ENCODE data around the gene GBF1. TPM values are rescaled to one million over a fixed set of nuclear protein-coding genes. Genes with fewer than 3 reads are reported as not detected.

GBF1 gene
- total and polyA plus RNA-seq, 11 donors, result 15.5 to 70.0 (median 48.2) TPM

- intact Hi-C loops (cut with DNase I), result loop anchor here in 1 of 10 donors (5.0 kb wide), 2 partner anchors 175 to 235 kb away; partner anchors contain the start of gene ELOVL3
- no peak for TF ChIP-seq CTCF (IDR thresholded peaks at IDR 0.05)
- no peak for TF ChIP-seq POLR2A (IDR thresholded peaks at IDR 0.05)
- peaks cover 0 to 56% (median 20%) of the 10 kb centered on the region in 9 donors for H3K36me3 ChIP-seq
These were observed 157.2 kb downstream of the GBF1 start for GRCh38 chr10:102402512-102402896.

DNA sequence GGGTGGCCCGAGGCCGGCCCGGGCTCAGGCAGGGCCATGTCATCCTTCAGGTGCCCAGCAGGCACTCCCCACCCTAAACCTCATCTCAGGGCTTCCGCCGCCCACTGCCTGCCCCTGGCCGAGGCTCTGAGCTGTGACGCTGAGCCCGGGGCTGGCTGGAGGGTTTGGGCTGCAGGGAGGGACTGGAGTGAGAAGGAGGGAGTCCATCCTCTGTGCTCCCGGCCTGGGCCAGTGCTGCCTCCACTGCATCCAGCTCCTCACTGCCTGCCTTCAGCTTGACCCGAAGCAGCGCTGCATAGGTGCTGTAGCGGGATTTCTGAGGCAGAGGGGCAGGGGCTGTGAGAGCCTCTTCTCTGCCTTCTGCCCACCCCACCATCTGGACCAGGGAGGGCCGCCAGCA is 157.8 kb downstream of the GBF1 start:
- Histone ChIP-seq H3K4me1 (peaks cover 0 to 22% (median 13%) of the 10 kb centered on the region in 12 donors), H3K27me3 (peaks cover 0 to 10% (median 3%) of the 10 kb centered on the region in 9 donors), H3K27ac (peak overlapping the region in 1 of 12 donors; percentile 99), H3K9me3 (no peaks in the 10 kb centered on the region), H3K4me3 (no peak overlapping the region), H3K36me3 (peaks cover 0 to 50% (median 16%) of the 10 kb centered on the region in 9 donors)
- no peak for TF ChIP-seq POLR2A (IDR thresholded peaks at IDR 0.05)
- TF ChIP-seq CTCF (IDR thresholded peaks at IDR 0.05), result no peak
- DNase-seq, result no peak
- ATAC-seq, result no peak
- intact Hi-C loops (cut with DNase I), result loop anchor here in 1 of 10 donors (5.0 kb wide), 2 partner anchors 176 to 236 kb away; partner anchors contain the start of gene ELOVL3
- WGBS, 4 donors, result 76 to 89% (median 85%) methylated on average over 3 to 13 of the region's 13 CpGs

More at GRCh38 chr10:102402512-102402896, 157.2 kb downstream of the GBF1 start:
- H3K27me3 ChIP-seq, result peaks cover 0 to 4% (median 0%) of the 10 kb centered on the region in 9 donors
- 84 to 95% (median 89%) methylated on average over 2 to 5 of the region's 5 CpGs for WGBS, 4 donors
- H3K4me3 ChIP-seq, result no peak overlapping the region
- ATAC-seq (no peak), DNase-seq (no peak)
- H3K4me1 ChIP-seq, result peaks cover 0 to 28% (median 13%) of the 10 kb centered on the region in 12 donors
- H3K27ac ChIP-seq, result peak overlapping the region in 1 of 12 donors; percentile 99
- no peaks in the 10 kb centered on the region for H3K9me3 ChIP-seq

DNA sequence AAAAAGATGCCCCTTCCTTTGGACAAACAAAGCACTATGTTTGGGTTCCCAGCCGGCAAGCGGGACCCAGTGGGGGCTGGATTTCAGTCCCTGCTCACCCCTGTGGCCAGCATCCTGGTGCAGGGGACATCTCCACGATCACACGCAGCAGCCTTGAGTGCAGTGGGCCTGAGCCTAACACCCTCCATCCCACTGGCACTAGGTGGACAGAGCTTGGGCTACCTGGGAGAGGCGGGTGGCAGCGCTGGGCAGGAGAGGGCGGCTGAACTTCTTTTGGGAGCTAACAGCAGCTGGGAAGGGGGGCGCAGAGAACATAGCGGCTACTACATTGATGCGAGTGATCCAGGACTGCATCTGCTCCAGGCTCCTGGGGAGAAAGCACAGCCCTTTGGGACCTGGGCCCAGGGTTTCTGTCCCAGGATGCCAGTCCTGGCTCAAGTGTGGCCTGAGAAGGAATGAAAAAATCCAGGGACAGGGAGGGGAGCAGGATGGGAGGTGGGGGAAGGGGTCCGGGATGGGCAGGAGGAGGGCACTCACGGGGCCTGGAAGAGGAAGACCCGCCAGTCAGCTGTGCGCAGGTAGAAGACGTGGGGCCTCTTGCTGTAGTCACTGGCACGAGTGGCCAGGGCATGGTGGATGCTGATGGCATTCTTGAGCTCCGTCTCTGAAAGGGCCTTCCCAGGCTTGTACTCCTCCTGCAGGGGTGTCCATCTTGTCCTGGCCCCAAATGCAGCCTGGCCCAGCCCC is 159.2 kb downstream of the GBF1 start:
- Histone ChIP-seq H3K4me1 (peaks cover 0 to 22% (median 11%) of the 10 kb centered on the region in 12 donors), H3K9me3 (no peaks in the 10 kb centered on the region), H3K27ac (peak overlapping the region in 1 of 12 donors; percentile 99), H3K4me3 (no peak overlapping the region), H3K36me3 (peaks cover 0 to 39% (median 16%) of the 10 kb centered on the region in 9 donors), H3K27me3 (peaks cover 3 to 22% (median 12%) of the 10 kb centered on the region in 9 donors)
- ATAC-seq (no peak), DNase-seq (peak in 1 of 5 donors; percentile 20)
- intact Hi-C loops (cut with DNase I), result loop anchor here in 3 of 10 donors (5.0 kb wide), 3 partner anchors 73 to 237 kb away; partner anchors contain the start of gene ELOVL3 (in 2 of the 3)
- WGBS, 4 donors, result 81 to 89% (median 86%) methylated on average over 15 to 17 of the region's 17 CpGs
- TF ChIP-seq CTCF (IDR thresholded peaks at IDR 0.05) (no peak), POLR2A (IDR thresholded peaks at IDR 0.05) (no peak)

DNA sequence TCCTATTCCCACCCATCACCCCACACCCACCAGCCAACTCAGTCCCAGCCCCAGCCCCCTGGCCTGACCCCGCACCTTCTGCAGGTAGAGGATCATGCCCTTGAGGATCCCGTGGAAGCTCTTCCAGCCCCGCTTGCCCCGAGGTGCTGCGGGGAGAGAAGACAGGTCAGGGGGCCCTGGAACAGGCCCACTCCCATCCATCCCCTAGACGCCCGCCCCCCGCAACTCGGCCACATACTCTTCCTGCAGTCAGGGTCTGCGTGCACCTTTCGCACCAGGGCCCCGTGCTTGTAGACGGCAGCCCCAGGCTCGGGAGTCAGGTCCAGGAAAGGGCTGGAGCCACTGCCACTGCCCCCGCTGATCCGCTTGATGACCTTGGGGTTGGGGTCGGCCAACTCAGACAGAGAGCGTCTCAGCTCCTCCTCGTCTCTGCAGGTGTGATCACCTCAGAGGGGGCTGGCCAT is 159.8 kb downstream of the GBF1 start:
- ATAC-seq, result no peak
- intact Hi-C loops (cut with DNase I), result loop anchor here in 2 of 10 donors (5.0 kb wide), 2 partner anchors 72 to 178 kb away; partner anchors contain the start of gene ELOVL3 (in 1 of the 2)
- TF ChIP-seq CTCF (IDR thresholded peaks at IDR 0.05) (no peak), POLR2A (IDR thresholded peaks at IDR 0.05) (no peak)
- Histone ChIP-seq H3K9me3 (no peaks in the 10 kb centered on the region), H3K27me3 (peaks cover 6 to 28% (median 17%) of the 10 kb centered on the region in 9 donors), H3K27ac (peak overlapping the region in 1 of 12 donors; percentile 99), H3K4me1 (peaks cover 0 to 22% (median 10%) of the 10 kb centered on the region in 12 donors), H3K36me3 (peaks cover 0 to 33% (median 16%) of the 10 kb centered on the region in 9 donors), H3K4me3 (no peak overlapping the region)
- no peak for DNase-seq
- 77 to 86% (median 81%) methylated on average over 16 to 19 of the region's 19 CpGs for WGBS, 4 donors
